MCF 10A (cell line): ENCODE measurements around the gene GNAO1. TPM values are rescaled to one million over a fixed set of nuclear protein-coding genes. Genes with fewer than 3 reads are reported as not detected.

Source experiments
- BruUV-seq: library from RNA; stranded (reverse); fragments of 400-500 nt; replicated peaks from 2 replicates; lab custom pipeline; 2021; lab: Mats Ljungman, UMichigan
- CTCF ChIA-PET: fragments of 300-600 bp; sonication (Branson Sonifier 250); formaldehyde crosslinking; extraction: SDS; loops from one replicate; lab custom pipeline; 2021; ENCODE audit warnings: antibody characterized with exemption, inconsistent platforms; lab: Yijun Ruan, JAX
- POLR2A ChIA-PET: fragments of 300-600, 350-650 bp; sonication (Branson Sonifier 250); formaldehyde crosslinking; extraction: SDS; loops from one replicate; lab custom pipeline; 2020; ENCODE audit warnings: antibody characterized with exemption, inconsistent platforms; lab: Yijun Ruan, JAX
- DNase-seq: peaks from one replicate; pipeline ENCODE4 v3.0.0-alpha.2; 2018; ENCODE audit not compliant: unreplicated experiment
- H3K27ac Mint-ChIP-seq: one replicate; pipeline ENCODE4 v1.8.0; 2022; ENCODE audit warnings: mild to moderate bottlenecking, low read depth, mixed read lengths; ENCODE audit not compliant: unreplicated experiment
- H3K27me3 Mint-ChIP-seq: one replicate; pipeline ENCODE4 v1.8.0; 2022; ENCODE audit warnings: mixed read lengths; ENCODE audit not compliant: insufficient read depth, unreplicated experiment
- H3K36me3 Mint-ChIP-seq: one replicate; pipeline ENCODE4 v1.8.0; 2022; ENCODE audit warnings: mild to moderate bottlenecking, moderate library complexity, mixed read lengths; ENCODE audit not compliant: insufficient read depth, unreplicated experiment
- H3K4me1 Mint-ChIP-seq: one replicate; pipeline ENCODE4 v1.8.0; 2022; ENCODE audit warnings: mixed read lengths; ENCODE audit not compliant: insufficient read depth, unreplicated experiment
- H3K4me3 Mint-ChIP-seq: one replicate; pipeline ENCODE4 v1.8.0; 2022; ENCODE audit warnings: mild to moderate bottlenecking, moderate library complexity, mixed read lengths; ENCODE audit not compliant: unreplicated experiment
- H3K9me3 Mint-ChIP-seq: one replicate; pipeline ENCODE4 v1.8.0; 2022; ENCODE audit warnings: mixed read lengths; ENCODE audit not compliant: unreplicated experiment
- CTCF ChIP-seq: fragments of 200-600 bp; IDR thresholded peaks from one replicate; pipeline ENCODE4 v1.8.0; 2022; ENCODE audit warnings: antibody characterized with exemption, mild to moderate bottlenecking; ENCODE audit not compliant: unreplicated experiment
- intact Hi-C: fragments of 100-400 bp; cut with micrococcal nuclease; formaldehyde crosslinking; loops from 2 replicates; pipeline ENCODE4 v1.14.1; 2022
- total RNA-seq: library from RNA; stranded (reverse); gene quantifications from 2 replicates; pipeline ENCODE4 v1.2.3, GENCODE V29; 2022

The GNAO1 gene
- total RNA-seq, 1 experiment from 2014 or later, result 0.44 TPM

GRCh38 chr16:56360117-56361008, 169.1 kb downstream of the GNAO1 start:
- H3K4me1 Mint-ChIP-seq, result peaks cover 8% of the 10 kb centered on the region
- ChIA-PET POLR2A (interaction anchor here (1.2 kb wide), 2 partner anchors 10 to 23 kb away, joined by 3 read pairs; no protein-coding TSS in a partner anchor), CTCF (interaction anchor here (0.6 to 9.3 kb wide), 4 partner anchors 8 to 626 kb away, joined by 3 to 233 read pairs (median 4); no protein-coding TSS in a partner anchor)
- intact Hi-C loops, result no loop called here
- H3K36me3 Mint-ChIP-seq, result peaks cover 30% of the 10 kb centered on the region
- no TSS peak for BruUV-seq
- no peak for DNase-seq
- H3K4me3 Mint-ChIP-seq, result no peak overlapping the region
- H3K27me3 Mint-ChIP-seq, result no peaks in the 10 kb centered on the region
- no peak overlapping the region for H3K27ac Mint-ChIP-seq
- no peaks in the 10 kb centered on the region for H3K9me3 Mint-ChIP-seq
- no peak for TF ChIP-seq CTCF

GRCh38 chr16:56362057-56362655, 170.9 kb downstream of the GNAO1 start:
- H3K4me1 Mint-ChIP-seq, result no peaks in the 10 kb centered on the region
- ChIA-PET POLR2A (interaction anchor here (0.6 to 1.1 kb wide), 2 partner anchors 13 to 46 kb away, joined by 3 read pairs; no protein-coding TSS in a partner anchor), CTCF (interaction anchor here (0.6 to 9.3 kb wide), 4 partner anchors 13 to 74 kb away, joined by 4 to 233 read pairs (median 6); no protein-coding TSS in a partner anchor)
- H3K4me3 Mint-ChIP-seq, result no peak overlapping the region
- no peaks in the 10 kb centered on the region for H3K27me3 Mint-ChIP-seq
- intact Hi-C loops, result no loop called here
- peak overlapping the region; percentile 42 for H3K27ac Mint-ChIP-seq
- BruUV-seq, result TSS peak; percentile 47
- DNase-seq, result no peak
- TF ChIP-seq CTCF, result no peak
- H3K9me3 Mint-ChIP-seq, result no peaks in the 10 kb centered on the region
- H3K36me3 Mint-ChIP-seq, result peaks cover 36% of the 10 kb centered on the region

- no peak overlapping the region for H3K4me3 Mint-ChIP-seq
- no TSS peak for BruUV-seq
- intact Hi-C loops, result no loop called here
- ChIA-PET POLR2A (no interaction called here), CTCF (interaction anchor here (0.6 to 9.3 kb wide), 2 partner anchors 27 to 73 kb away, joined by 4 to 233 read pairs; no protein-coding TSS in a partner anchor)
- no peak for DNase-seq
- H3K36me3 Mint-ChIP-seq, result peaks cover 39% of the 10 kb centered on the region
- no peaks in the 10 kb centered on the region for H3K9me3 Mint-ChIP-seq
- no peak for TF ChIP-seq CTCF
- peak overlapping the region; percentile 42 for H3K27ac Mint-ChIP-seq
- no peaks in the 10 kb centered on the region for H3K27me3 Mint-ChIP-seq
- no peaks in the 10 kb centered on the region for H3K4me1 Mint-ChIP-seq
These were observed 171.4 kb downstream of the GNAO1 start for GRCh38 chr16:56362706-56363105.
